LNCAP (cell line): Measurements from ENCODE around the gene ETF1.

Source experiments
- TF ChIP-seq, protein P1 (sequence below): fragments of 450-650 bp; IDR thresholded peaks from 2 replicates; pipeline ENCODE4 v1.5.1; 2017; ENCODE audit warnings: mild to moderate bottlenecking

Gene ETF1

DNA sequence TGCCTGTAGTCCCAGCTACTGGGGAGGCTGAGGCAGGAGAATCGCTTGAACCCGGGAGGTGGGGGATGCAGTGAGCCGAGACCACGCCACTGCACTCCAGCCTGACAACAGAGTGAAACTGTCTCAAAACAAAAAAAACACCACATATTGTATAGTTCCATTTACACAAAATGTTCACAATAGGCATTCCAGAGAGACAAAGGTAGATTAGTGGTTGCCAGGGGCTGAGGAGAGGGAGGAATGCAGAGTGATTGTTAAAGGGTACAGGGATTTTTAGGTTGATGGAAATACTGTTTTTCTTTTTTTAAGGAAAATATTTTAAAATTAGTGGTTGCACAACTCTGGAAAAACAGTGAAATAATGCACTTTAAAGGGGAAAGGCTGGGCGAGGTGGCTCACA is 19.6 kb downstream of the ETF1 start:
- TF ChIP-seq, protein P1, sequence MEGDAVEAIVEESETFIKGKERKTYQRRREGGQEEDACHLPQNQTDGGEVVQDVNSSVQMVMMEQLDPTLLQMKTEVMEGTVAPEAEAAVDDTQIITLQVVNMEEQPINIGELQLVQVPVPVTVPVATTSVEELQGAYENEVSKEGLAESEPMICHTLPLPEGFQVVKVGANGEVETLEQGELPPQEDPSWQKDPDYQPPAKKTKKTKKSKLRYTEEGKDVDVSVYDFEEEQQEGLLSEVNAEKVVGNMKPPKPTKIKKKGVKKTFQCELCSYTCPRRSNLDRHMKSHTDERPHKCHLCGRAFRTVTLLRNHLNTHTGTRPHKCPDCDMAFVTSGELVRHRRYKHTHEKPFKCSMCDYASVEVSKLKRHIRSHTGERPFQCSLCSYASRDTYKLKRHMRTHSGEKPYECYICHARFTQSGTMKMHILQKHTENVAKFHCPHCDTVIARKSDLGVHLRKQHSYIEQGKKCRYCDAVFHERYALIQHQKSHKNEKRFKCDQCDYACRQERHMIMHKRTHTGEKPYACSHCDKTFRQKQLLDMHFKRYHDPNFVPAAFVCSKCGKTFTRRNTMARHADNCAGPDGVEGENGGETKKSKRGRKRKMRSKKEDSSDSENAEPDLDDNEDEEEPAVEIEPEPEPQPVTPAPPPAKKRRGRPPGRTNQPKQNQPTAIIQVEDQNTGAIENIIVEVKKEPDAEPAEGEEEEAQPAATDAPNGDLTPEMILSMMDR, result no peak

DNA sequence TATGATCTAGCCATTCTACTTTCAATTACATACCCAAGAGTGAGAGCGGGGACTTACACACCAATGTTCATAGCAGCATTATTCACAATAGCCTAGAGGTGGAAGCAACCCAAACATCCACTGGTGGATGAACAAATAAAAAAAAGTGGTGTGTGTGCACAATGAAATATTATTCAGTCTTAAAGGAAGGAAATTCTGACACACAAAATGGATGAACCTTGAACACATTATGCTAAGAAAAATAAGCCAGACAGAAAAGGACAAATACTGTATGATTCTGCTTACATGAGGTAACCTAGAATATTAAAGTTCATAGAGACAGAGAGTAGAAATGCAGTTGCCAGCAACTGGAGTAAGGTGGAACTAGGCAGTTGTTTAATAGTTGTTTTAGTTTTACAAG is 22.1 kb downstream of the ETF1 start:
- TF ChIP-seq, protein P1, result no peak

DNA sequence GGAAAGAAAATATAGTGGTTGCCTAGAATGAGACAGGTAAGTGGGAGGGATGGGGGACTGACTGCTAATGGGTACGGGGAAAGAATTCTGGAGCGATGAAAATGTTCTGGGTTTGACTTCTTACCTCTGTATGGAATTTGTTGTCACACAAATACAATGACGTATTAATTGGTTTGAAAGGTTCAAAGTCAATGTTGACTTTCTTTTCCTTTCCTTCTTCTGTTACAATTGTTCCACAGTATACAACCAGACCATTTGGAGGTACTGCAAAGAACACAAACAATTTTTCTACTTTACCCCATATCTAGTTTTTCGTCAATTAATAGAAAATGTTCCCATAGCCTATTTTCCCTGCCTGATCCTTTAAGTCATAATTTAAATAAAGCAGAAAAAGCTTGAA is 25.6 kb downstream of the ETF1 start:
- TF ChIP-seq, protein P1, result no peak

DNA sequence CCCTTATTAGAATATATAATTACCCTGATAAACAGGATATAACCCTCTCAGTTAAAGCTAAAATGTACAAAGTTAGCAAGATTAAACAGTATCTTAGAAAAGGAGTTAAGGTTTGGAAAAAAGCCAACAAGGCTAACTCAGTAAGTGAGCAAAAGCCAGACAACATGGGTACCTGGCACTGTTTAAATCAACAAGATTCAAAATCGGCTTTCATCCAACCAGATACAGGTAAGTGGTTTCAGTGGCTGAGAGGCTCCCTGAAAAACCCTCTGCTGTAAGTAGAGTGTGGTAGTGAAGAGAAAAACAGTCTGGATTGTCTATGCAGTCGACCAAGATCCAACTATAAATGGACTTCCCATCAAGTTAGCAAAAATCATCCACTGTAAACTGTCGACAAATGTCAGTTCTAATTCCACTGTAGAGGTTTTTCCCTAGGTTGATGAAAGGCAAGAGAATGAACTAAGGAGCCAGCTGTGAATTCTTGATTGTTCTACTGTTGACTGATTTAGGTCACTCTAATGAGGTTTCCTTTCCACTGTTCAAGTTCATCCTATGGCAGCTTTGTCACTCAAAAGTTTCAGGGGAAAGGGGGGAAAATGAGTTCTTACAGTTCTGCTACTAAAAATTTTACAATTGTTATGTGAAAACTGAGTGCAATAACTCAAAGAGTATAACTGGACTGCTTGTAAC is 27.3 kb downstream of the ETF1 start:
- TF ChIP-seq, protein P1, result no peak

DNA sequence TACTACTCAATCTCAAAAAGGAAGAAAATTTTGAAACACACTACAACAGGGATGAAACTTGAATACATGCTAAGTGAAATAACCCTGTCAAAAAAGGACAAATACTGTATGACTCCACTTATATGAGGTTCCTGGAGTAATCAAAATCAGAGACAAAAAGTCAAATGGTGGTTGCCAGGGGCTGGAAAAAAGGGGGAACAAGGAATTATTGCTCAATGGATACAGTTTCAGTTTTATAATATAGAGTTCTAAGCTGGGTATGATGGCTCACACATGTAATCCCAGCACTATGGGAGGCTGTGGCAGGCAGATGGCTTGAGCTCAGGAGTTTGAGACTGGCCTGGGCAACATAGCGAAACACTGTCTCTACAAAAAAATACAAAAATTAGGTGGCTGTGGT is 29.0 kb downstream of the ETF1 start:
- TF ChIP-seq, protein P1, result no peak

DNA sequence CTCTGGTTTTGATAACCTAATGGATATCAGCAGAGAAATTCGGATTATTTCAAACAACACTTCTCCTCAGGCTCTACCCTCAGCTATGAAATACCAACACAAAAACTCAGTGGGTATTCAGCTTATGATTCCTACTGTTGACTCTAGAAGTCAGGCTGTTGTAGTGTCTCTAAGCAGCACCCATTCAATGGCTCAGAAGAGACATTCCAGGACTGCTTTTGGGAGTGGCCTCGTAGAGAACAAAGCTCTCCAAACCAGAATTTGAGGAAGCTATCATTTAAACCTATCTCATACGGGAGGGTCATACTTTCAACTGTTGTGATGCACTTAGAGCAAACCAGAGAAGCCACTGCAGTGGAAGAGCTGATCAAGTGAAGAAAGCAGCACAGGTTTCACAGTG is 34.1 kb downstream of the ETF1 start:
- TF ChIP-seq, protein P1, result no peak

DNA sequence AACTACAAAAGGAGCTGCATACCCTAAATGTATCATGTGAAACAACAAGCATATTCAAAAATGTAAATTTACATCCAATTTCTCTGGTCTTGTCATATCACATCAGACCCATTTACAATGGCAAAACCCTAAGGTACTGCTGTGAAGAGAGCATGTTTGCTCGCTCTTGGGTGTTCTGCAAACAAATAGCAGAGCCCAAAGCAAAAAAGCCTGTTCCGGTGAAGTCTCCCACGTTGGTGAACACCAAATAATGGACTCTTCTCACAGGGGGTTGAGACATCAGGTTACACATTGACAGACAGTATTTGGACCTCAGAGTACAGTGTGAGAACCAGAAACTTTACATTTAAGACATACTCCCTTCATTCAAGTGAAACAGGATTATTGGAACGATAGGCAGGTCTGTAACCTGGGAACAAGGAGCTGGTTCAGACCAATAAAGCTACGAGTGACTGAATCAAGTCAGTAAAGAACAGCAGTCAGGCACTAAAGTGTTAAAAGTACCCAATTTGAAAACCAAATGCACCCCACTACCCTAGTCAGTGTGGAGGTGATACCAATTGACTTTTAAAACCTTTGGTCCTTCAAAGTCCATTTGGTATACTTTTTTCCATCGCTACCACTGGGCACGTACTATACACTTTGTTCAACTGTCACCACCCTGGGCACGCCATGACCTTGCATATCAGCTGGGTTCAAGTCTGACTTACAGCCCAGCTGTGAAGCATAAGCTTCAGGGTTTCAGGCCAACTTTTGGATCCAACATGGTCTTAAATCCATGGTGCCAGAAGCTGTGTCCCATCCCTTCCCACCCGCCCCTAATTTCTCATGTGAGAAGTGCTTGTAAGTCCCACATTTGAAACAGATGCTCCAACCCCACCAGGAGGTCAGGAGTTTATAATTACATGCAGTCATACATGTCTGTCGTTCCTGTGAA is 36.4 kb downstream of the ETF1 start:
- TF ChIP-seq, protein P1, result no peak
